Measurements from ENCODE around the gene SETD3.

Gene SETD3

GRCh38 chr14:99451234-99451633, 29.4 kb downstream of the SETD3 start:
- DNase-seq: no peak

DNA sequence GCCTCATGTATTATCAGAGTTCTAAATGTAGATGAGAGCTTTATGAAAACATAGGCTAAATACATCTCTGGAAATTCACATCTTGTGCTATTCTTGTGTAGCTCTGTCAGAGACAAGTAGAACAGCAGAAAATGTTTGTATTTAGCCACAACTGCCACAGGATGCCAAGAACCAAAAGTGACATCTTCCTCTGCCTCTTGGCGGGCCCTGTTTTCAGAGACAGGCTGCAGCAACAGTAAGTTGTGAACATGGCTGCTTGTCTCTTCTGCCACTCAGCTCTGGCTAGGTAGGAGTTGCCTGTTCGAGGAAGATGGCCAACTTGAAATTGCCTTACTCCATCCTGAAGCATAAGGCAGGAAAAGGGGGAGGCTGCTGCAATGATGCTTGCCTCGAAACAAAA, 30.4 kb downstream of the SETD3 start:
- no peak for DNase-seq

GRCh38 chr14:99447739-99448138, 32.9 kb downstream of the SETD3 start:
- DNase-seq: no peak

DNA sequence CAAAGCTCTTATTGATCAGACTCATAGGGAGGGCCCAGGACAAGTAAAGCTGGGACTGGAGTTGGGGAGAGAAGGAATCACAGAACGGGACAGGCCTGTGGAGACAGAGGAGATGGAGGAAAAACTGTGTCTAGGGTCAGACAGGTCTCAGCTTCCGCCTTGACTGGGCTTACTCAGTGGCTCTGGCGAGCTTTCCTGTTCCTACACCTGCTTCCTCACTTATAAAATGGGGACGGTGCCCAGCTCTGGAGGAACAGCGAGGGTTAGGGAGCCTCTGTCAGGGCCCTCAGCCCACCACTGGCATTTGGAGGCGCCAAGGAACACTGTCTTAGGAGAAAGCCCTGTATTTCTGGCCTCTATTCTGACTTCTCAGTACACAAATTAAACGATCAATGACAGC, 34.7 kb downstream of the SETD3 start:
- no peak for DNase-seq

GRCh38 chr14:99441918-99442317, 38.7 kb downstream of the SETD3 start:
- no peak for DNase-seq

- no peak for DNase-seq
These were observed 39.3 kb downstream of the SETD3 start for GRCh38 chr14:99441157-99441870.

DNA sequence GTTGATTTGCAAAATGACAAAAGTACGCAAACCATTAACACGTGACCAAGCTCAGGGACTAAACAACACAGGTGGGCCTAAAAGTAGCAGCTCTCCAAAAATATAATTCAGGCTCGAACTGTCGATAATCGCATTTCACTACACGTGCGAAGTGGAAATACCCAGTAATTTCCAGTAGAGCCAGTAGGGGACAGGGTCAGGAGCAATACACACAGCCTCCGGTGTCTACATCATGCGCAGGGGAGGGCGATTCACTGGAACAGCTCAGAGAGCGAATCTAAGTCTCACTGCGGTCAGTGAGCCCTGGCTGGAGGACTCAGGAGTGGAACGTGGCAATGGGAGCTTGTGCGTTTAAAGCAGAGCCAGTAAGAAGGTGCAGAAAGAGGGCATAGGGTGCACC, 40.4 kb downstream of the SETD3 start:
- no peak for DNase-seq

DNA sequence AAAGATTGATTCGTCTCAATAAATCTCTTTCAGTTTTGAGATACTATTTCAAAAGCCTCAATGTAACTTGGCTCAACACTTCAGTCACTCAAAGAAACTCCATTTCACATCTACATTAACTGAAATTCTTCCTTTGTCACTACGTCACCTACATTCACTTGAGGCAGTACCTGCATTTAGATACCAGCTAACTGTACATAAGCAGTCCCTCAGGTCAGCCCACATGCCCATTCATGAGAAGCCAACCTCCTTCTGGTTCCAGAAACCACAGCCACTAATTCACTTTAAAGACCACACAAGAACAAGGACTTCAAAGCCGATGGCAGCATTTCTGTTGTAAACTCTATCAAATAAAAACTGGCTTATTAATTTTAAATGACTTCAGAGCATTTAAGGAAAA, 43.0 kb downstream of the SETD3 start:
- DNase-seq: no peak

DNA sequence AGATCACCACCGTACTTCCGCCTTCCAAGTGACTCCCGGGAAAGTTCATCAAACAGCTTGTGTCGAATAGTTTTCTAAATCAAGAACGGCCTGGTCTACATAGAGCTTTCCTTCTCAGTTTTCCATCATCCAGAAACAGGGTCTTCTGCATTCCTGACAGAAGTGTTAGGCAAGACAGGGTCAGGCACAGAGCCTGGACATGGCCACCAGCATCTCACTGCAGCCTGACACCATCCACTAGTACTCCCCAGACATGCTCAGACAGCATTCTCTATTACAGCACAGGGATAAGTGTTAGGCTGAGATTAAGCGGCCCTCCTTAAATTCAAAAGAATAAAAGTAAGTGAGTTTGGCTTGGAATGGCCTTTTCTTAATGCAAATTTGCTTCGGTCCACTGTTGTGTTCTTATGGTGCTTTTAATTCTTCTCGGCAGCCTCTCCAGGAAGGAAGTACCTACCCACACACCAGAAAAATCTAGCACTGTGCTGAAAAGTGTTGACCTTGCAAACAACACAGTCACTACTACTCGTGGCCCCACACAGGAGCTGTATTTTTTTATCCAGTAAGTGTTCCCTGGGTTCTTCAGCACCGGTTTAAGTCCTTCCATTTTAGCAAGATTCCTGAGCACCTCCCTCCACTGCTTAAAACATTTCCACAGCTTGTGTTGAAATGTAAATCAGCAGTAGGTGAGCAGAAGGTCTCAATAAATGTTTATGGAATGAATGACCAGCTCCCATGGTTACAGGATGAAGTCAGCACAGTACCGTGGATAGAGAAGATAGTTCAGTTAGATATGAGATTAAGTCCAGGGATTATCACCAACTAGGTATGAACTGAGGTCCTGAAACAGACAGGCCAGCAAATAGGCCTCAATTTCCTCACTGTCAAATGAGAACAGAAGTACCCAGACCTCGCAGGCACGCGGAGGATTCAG, 44.1 kb downstream of the SETD3 start:
- DNase-seq: no peak

DNA sequence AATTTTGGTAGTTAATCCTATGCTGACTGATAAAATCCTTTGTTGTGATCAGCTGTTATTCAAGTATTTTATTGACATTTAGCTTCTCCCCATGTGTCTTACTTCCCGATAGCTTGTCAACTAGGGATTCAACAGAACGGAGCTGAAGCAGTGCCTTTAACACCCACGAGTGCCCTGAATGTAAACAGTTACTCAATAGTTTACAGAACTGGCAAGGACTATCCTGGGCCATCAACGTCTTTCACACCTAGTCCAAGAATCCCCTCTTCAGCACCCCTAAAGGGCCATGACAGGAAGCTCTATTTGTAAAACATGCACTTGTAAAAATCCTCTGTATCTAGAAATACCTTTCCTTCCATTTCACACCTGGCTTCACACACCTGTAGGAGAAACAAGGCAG, 45.3 kb downstream of the SETD3 start:
- no peak for DNase-seq

- no peak for DNase-seq
These were observed 48.2 kb downstream of the SETD3 start for GRCh38 chr14:99432485-99432884.

DNA sequence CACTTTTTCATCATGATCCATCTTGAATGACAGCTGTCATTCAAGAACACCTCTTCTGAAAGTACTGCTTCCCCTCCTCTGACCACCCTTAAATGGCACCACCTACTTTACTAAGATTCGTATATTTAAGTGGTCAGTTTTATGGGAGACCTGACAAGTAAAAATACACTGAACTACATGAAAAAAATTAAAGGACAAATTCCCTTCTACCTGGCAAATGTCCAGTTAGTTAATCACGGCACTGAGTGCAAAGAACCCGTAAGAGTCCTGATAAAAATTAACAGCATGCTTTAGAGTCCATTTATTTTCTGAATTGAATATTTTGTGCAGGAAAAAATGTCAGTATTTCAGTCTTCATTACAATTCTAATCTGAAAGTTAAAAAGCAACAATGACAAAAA, 48.7 kb downstream of the SETD3 start:
- DNase-seq: no peak

DNA sequence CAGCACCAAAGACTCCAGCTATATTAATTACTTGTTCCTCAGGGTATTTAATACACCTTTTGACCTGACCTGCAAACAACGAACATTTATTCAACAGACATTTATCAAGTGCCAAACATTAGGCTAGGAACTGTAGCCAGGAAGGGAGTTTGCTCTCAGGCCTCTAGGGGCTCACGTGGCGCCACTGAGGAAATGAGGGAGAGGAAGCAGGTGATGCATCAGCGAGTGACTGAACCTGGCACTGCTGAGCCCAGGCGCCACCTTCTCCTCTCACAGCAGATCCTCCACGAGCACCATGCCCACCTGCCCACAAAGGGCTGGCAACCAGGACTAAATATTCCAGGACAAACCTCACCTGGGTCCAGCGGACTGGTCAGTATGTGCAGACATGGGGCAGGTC, 50.2 kb downstream of the SETD3 start:
- no peak for DNase-seq

GRCh38 chr14:99427632-99428300, 52.9 kb downstream of the SETD3 start:
- DNase-seq: no peak

DNA sequence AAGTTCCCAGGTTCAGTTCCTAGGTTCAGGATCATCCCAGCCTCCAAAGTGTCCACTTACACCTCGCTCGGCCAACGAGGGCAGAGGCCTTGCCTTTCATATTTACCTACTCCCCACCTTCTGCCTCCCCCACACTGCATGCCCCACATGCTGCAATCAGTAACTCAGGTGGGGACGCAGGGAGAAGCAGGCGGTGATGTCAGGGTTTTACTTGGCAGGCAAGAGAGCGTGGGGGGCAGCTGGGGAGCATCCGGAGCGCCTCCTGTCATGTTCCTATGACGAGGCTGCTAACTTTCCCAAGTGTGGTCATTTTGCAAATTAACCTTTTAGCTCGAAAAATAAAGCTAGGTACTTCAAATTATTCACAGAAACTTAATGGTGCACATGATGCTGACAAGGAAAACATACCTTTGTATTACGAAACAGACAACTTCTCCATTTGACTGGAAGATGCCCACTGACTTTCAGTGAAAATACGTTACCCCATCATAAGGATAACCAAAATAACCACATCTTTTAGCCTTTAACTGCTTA, 53.8 kb downstream of the SETD3 start:
- no peak for DNase-seq

- DNase-seq: no peak
These were observed 54.4 kb downstream of the SETD3 start for GRCh38 chr14:99426265-99426664.

GRCh38 chr14:99425272-99425681, 55.4 kb downstream of the SETD3 start:
- no peak for DNase-seq

- DNase-seq: no peak
These were observed 56.3 kb downstream of the SETD3 start for GRCh38 chr14:99424306-99424877.

DNA sequence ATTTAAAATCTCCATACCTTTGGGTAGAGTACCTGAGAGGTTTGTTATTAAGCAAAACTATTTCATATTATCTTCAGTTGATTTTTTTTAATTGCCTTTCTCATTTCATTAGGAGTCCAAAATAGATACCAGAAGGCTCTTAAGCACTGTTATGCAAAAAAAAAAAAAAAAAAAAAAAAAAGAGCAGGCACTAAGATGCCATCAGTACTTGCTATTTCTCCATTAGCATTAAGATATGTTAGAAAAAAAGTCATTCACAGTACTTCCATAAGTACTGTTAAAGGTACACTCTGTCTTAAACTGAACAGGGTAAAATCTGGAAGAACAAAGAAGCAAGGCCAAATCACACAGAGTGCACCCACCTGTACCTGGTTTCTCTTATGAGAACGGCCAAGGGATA, 57.2 kb downstream of the SETD3 start:
- DNase-seq: no peak

DNA sequence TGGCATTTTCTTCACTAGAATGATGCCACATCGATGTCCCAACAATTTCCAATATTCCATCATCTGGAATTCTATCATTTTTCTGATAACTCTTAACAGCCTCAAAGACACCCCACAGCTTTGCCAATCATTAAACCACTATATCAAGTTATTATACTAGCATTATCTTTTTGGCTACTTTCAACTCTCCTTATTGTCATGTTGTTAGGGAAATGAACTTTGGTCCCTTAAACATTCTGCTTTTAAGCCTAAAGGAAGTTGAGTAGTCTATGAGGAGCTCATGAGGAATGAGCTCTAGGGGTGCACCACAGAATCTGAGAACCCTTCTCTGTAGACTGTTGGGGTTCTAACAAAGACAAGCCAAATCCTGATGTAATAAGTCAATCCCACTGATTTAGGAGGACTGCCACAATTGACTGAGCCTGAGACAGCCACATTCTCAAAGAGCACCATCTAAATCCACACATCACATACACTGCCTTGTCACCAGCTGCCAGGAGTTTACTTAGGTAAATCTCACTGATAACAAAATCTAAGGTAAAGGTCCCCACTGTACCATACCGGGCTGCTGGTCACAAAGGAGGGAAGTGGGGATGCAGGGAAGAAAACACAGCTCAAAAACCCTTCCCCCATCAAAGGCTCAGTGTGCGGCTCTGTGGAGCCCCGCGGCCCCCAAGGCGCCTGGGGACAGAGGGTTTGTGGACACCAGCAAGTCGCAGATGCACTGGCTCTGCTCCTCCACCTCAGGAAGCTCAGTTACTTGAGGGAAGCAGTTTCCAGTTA, 58.2 kb downstream of the SETD3 start:
- no peak for DNase-seq

DNA sequence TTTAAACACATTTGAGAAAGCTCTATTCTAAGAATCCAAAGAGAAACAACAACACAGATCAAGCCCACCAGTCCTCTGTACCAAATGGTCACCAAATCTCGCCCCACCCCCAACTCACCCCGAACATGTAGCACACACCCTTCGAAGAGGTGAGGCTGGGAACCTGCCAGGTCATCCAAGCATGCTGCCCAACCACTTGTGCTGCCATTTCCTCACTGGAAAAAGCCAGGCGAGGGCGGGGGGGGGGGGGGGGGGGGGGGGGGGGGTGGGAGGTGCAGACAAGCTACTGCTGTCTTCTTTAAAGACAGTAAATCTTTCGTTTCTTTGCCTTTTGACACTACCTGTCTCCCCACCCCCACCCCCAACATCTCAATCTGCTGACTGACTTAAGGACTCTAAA, 59.9 kb downstream of the SETD3 start:
- no peak for DNase-seq

DNA sequence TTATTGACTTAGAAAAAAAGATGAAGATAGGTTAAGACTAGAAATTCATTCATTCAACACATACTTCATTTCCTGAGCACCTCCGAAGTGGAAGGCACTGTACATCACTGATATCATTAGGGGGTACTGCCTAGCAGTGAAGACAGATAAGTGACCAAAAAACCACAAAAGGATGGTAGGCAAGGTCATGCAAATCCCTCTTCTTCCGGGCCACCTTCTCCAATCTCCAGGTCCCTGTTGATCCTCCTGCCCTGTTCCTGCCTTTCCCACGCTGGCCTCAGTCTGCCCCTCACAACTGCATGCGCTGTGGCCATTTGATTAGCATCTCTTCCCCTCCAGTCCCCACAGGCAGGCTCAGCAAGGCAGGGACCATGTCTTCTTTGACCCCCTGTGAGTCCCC, 60.8 kb downstream of the SETD3 start:
- no peak for DNase-seq

Measured in stimulated activated CD4-positive, alpha-beta T cell treated with anti-CD3 and anti-CD28 coated beads, Interleukin-4, amount 100 ng/mL, for 24 hours (primary cell).